H7 (cell line): ENCODE data around the gene SURF2. TPM values are rescaled to one million over a fixed set of nuclear protein-coding genes. Genes with fewer than 3 reads are reported as not detected.
A peak's percentile ranks its signal among the peaks of the same experiment; 100 is the strongest.

ENCODE experiments used
- DNase-seq: peaks from one replicate; pipeline ENCODE4 v3.0.0; 2012
- H3K27me3 ChIP-seq: 2 replicates; pipeline ENCODE4 v1.6.0; 2011; ENCODE audit warnings: mild to moderate bottlenecking, low read length; ENCODE audit not compliant: control insufficient read depth, insufficient read depth
- H3K36me3 ChIP-seq: replicated peaks from 2 replicates; pipeline ENCODE4 v1.5.1; 2011; ENCODE audit warnings: low read length; ENCODE audit not compliant: control insufficient read depth, insufficient read depth
- H3K4me3 ChIP-seq: 2 replicates; pipeline ENCODE4 v1.5.1; 2011; ENCODE audit warnings: low read depth, mild to moderate bottlenecking, control low read depth, low read length, moderate library complexity; ENCODE audit not compliant: insufficient read depth
- total RNA-seq: library from RNA; depleted of rRNA; stranded (reverse); fragments of >200 nt; shearing (Covaris generic); gene quantifications from 2 replicates; pipeline ENCODE4 v1.2.3, GENCODE V29; 2014

The SURF2 gene
- total RNA-seq, 1 experiment from 2014 or later = 25.8 TPM

DNA sequence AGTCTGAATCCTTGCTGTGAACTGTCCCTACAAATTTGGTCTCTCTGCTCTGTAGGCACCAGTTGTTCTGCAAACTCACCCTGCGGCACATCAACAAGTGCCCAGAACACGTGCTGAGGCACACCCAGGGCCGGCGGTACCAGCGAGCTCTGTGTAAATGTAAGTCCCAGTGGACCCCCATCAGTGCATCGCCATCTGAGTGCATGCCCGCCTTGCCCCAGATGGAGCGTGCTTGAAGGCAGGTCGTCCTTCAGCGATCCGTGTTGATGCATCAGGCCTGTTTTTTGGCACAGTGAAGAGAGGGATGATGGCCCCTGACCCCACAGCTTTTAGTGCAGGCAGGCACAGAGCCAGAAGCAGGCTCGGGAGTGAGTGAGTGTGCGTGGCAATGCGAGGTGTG lies 1.3 kb downstream of the SURF2 start:
- no peak for DNase-seq
- H3K4me3 ChIP-seq = peak overlapping the region; percentile 81
- peaks cover 18% of the 10 kb centered on the region for H3K36me3 ChIP-seq
- H3K27me3 ChIP-seq = no peaks in the 10 kb centered on the region

DNA sequence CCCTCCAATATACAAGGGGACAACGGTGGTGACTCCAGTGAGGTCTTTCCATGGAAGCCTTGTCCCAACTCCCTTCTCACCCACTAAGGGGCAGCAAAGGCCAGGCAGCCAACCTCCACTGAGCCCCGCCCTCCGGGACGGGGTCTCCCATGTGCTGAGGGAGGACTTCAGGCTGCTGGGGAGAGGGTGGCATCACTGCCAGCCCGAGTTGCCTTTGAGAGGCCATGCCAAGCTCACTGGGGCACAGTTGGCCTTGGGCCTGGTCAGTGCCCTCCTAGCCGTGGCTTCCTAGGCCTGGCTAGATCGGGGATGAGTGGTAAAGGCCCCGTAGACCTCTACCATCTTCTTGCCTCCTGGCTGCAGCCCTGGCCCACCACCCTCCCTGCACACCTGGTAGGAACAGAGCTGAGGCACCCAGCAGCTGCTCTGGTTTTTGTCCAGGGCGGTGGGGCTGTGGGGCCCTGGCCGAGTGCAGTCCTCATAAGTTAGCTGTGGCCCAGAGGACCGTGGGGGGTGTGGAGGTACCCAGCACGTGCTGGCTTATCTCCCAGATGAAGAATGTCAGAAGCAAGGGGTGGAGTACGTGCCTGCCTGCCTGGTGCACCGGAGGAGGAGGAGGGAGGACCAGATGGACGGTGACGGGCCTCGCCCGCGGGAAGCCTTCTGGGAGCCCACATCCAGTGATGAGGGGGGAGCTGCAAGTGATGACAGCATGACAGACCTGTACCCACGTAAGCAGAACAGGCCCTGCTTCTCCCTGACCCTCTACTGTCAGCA lies 3.2 kb downstream of the SURF2 start:
- Histone ChIP-seq H3K27me3 (no peaks in the 10 kb centered on the region), H3K36me3 (peaks cover 28% of the 10 kb centered on the region), H3K4me3 (no peak overlapping the region)
- peak; percentile 90 for DNase-seq

DNA sequence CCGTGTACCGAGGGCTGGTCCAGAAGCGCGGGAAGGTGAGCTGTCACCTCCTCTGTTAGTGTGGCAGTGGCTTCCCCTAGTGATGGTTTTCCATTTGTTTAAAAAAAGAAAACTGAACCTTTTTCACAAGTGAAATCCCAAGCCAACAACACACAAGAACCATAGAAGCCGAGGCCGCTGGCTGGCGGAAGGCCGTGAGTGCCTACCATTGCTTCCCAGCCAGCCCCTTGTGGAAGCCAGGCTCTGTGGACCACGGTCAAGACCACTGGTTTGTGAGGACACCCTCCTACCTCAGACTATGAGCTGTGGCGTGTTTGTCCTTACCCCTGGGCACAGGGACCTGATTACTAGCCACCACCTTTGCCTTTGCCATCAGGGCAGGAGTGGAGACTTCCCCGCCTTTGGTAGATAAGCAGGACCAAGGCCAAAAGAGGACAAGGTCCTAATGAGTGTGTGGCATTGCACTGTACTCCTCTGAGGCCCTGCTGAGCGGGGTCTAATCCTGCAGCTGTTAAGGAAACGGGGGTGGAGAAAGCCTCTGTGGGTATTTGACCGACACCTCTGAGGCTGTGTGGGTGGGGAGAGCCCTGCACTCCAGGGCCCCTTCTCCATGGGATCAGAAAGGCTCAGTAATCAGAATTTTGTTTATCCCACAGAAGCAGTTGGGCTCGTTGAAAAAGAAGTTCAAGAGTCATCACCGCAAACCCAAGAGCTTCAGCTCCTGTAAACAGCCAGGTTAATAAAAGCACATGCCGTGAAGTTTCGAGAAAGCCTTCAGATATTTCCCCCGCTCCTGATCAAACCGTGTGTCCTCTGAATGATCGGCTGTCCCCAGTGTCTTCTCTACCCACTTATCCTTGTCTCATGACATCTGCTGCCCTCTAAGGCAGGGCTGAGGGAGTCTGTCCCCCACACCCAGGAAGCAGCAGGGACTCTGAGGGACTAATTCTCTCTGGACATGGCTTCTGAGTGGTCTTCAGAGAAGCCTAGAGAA lies 4.3 kb downstream of the SURF2 start:
- peaks cover 37% of the 10 kb centered on the region for H3K36me3 ChIP-seq

DNA sequence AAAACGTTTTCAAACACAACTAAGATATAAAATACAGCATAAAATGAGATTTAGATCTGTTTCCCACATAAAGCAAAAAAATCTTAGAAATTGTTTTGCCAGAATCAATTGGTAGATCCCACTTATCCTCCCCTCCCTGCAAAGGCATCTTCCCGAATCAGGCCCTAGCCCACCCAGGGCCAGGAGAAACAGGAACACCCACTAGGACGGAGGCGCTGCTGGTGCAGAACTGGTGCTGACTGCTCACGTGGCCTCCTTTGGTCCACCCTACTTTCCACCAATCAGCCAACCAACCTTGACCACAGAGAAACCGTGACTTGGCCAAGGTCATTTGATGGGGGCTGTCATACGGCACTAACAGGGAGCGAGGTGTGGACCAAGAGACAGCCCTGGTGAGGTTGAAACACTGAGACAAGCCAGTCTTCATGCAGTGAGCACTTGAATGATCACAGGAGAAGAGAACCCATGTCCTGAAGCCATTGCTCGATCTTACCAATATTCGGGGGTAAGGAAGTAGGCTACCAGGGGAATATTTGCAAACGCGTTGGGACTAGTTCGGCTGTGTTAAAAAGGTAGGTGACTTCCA lies 5.2 kb downstream of the SURF2 start:
- peaks cover 43% of the 10 kb centered on the region for H3K36me3 ChIP-seq
- no peak overlapping the region for H3K4me3 ChIP-seq
- H3K27me3 ChIP-seq = no peaks in the 10 kb centered on the region

More for the DNA sequence above, 4.3 kb downstream of the SURF2 start:
- DNase-seq = no peak
- H3K27me3 ChIP-seq = no peaks in the 10 kb centered on the region
- no peak overlapping the region for H3K4me3 ChIP-seq

DNA sequence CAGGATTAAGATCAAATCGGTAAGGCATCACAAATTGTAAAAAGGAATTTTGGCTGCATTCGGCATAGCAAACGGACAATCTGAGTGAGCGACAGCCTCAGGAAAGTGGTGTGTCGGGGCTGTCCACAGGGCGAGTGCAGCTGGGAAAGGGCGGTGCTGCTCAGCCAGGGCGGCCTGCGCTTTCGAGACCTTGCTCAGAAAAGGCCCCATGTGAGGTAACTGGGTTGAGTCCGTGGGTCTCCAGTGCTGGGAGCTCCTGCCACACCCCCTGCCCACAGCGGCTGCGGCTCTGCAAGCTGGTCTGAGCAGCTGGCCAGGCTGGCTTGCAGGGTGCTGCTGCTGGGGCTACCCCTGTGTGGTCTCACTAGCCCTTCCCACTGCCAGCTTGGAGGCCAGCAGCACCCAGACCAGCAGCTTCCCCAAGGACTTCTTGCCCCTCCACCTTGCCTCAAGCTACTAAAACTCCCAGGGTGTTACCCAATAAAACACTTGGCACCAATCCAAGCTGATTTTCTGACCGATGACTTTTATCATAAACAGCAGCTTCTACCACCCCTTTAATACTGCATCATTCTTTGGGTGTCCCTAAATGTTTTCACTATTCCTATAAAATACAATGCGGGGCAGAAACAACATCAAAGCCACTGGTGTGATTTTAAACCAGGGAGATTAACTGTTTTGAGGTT lies 6.2 kb downstream of the SURF2 start:
- Histone ChIP-seq H3K4me3 (no peak overlapping the region), H3K36me3 (peaks cover 48% of the 10 kb centered on the region), H3K27me3 (no peaks in the 10 kb centered on the region)
- no peak for DNase-seq

More for the DNA sequence above, 5.2 kb downstream of the SURF2 start:
- no peak for DNase-seq

DNA sequence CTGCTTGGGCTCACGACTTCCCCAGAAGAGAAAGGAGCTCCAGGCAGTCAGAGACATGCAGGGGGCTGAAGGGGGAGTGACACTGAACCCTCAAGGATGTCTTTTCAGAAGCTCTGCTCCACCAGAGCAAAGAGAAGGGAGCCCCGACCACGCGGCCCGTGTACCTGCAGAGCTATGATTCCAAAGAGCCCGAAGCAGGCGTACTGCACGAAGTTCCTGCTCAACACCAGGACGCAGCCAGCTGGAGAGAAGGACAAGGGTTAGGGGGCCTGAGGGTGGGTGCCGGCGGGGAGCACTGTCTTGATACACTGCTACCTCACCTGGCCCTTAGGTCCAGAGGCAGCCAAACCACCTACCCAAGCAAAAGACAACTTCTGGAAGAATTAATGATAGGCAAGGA lies 10.1 kb downstream of the SURF2 start:
- no peaks in the 10 kb centered on the region for H3K27me3 ChIP-seq
- DNase-seq = no peak
- peaks cover 57% of the 10 kb centered on the region for H3K36me3 ChIP-seq
- no peak overlapping the region for H3K4me3 ChIP-seq

DNA sequence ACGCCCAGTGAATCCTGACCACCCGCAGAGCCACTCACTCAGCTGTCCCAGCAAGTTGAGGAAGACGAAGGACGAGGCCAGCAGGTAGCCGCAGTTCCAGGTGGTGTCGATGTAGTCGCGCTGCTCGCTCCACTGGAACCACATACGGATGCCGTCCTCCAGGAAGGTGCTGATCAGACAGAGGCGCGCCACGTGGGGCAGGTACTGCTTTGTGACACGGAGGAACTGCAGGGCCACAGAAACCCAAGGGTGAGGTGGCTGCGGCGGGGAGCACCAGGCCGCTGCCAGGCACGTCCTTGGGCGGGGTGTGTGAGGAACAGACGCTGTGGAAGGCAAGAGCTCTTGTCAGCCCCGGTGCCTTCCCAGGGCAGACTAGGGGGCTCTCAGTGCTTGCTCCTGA lies 10.9 kb downstream of the SURF2 start:
- Histone ChIP-seq H3K4me3 (no peak overlapping the region), H3K27me3 (no peaks in the 10 kb centered on the region), H3K36me3 (peaks cover 55% of the 10 kb centered on the region)
- DNase-seq = no peak

DNA sequence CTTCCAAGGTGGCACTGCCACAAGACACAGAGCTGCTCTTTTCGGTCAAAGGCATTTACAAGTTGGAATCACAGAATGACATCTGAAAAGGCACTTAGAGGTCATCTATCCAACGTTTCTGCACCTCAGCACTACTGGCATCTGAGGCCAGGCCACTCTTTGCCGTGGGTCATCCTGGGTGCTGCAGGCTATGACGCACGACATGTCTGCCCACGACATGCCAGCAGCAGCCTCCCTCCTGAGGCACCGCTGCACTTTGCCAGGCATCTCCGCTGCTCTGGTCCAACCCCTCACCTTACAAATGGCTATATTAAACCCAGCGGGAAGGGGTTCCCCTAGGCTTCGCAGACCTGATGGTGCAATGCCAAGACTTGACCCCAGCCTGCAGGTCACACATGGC lies 11.4 kb downstream of the SURF2 start:
- no peak for DNase-seq
- Histone ChIP-seq H3K4me3 (no peak overlapping the region), H3K27me3 (no peaks in the 10 kb centered on the region), H3K36me3 (peaks cover 51% of the 10 kb centered on the region)

DNA sequence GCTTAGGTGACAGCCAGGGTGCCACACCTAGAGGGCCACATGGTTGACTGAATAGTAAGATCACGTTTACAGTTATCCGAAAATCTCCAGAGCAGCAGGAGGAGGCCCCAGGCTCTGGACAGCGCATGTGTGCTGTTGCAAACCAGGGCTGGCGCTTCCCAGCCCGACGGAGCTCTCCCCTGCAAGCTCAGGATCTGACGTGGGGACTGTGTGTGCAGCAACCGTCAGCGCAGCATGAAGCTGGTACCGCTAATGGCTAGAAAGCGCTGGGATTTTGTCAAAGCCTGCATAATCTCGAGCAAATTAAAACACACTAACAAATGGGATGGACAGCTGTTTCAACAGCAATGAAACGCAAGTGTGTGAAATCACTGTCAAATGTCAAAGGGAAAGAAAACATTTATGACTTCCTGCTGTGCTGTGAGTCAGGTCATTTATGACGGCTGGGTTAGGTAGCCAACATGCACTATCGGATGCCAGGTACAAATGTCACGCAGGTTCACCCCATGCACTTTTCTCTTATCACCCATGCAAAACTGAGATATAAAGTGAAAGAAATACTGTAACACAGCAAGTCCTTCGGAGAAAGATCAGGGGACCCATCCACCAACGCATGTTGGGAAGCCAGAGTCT lies 12.0 kb downstream of the SURF2 start:
- H3K27me3 ChIP-seq = no peaks in the 10 kb centered on the region
- no peak for DNase-seq
- peaks cover 47% of the 10 kb centered on the region for H3K36me3 ChIP-seq
- no peak overlapping the region for H3K4me3 ChIP-seq

DNA sequence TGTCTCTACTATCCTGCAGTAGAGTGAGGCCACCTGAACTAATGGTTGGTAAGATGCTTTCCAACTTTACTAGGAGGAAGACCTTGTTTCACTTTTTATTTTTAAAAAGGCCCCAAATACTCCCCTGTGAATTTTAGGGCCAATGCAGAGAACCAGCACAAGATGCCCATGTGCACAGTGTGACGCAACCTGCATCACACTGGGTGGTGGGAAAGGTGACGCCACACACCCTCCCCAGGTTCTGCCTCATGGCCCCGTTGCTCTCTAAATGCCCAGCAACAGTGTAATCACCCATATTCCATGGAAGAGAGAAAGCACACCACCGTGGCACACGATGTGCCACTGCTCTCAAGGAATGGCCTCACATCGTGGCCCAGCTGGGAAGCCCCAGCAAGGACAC lies 13.1 kb downstream of the SURF2 start:
- Histone ChIP-seq H3K36me3 (peaks cover 42% of the 10 kb centered on the region), H3K4me3 (no peak overlapping the region), H3K27me3 (no peaks in the 10 kb centered on the region)
- DNase-seq = no peak

DNA sequence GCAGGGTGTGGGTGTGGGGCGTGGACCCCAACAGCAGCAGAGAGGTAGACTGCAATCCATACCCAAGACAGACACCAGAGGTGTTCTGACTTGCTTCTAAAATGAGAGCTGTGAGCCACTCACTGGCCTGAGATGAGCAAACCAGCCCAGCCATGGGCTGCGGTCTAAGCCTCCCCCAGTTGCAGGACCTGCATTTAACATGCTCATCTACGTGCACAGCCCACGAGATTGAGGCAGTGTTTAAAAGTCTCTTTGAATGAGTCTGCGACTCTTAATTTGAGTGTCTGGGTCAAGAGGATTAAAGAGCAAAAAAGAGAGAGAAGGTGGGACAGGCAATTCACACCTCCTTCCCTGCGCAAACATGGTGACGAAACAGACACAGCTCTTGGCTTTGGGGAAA lies 13.6 kb downstream of the SURF2 start:
- Histone ChIP-seq H3K27me3 (no peaks in the 10 kb centered on the region), H3K36me3 (peaks cover 40% of the 10 kb centered on the region), H3K4me3 (no peak overlapping the region)
- no peak for DNase-seq

DNA sequence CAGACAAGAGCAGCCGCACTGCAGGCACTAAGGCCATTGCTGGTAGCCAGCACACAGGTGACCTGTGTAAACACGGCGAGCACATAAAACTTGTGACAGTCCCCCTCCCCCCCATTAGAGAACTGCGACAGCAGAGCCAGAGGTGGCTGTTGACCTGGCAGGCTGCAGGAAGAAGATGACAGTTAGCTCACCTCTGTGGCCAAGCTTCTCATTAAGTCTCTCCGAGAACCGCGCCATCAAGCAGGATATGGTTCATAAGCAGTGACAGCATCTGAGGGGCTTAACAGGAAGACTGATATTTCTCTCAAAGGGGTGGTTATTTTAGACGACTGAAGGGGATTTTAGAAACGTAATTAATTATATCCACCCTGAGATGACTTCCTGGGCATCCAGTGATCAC lies 14.3 kb downstream of the SURF2 start:
- peaks cover 33% of the 10 kb centered on the region for H3K36me3 ChIP-seq
- no peak for DNase-seq
- no peak overlapping the region for H3K4me3 ChIP-seq
- H3K27me3 ChIP-seq = no peaks in the 10 kb centered on the region

DNA sequence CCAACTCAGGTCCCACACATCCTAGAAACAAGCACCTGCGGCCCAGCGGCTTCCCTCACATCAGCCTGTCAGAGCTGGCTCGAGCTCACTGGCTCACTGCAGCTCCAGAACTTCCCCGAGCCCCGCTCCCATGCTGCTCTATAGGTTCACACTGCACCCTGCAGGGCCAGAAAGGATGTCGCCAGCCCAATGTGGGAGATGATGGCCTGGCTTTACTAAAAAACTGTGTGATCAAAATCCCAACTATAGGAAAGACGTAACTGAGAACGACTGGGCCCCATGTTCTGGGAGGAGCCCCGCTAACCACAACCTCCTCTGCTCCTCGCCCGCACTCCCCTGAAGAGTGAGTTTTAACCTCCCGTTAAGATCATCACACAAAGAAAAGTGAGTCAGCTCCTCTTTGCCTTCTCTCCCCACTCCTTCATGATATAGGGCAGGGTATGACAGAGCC lies 14.9 kb downstream of the SURF2 start:
- H3K36me3 ChIP-seq = peaks cover 28% of the 10 kb centered on the region
- no peak for DNase-seq

DNA sequence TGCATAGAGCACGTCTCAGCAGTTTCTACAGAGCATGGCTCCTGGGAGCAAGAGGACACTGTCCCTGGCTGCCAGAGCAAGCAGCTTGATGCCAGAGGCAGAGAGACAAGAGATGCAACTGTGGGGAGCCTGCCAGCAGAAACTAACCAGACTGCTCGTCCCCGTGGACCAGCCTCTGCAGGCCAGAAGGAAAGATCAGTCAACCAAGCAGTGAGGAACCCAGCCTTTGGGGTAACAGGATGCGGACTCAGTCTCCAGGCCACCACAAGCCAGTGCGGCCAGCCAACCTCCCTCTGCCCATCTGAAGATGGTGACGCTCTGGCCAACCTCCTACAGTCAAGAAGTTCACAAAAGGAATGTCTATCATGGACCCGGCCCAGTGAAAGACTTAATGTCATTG lies 15.8 kb downstream of the SURF2 start:
- Histone ChIP-seq H3K27me3 (peaks cover 6% of the 10 kb centered on the region), H3K36me3 (peaks cover 22% of the 10 kb centered on the region), H3K4me3 (no peak overlapping the region)
- DNase-seq = no peak

More for the DNA sequence above, 14.9 kb downstream of the SURF2 start:
- H3K27me3 ChIP-seq = no peaks in the 10 kb centered on the region; the same call in 1 of the 2 replicates
- H3K4me3 ChIP-seq = no peak overlapping the region
